Natural killer cell (primary cell): Measurements from ENCODE around the gene POU6F2. TPM values are rescaled to one million over a fixed set of nuclear protein-coding genes. Genes with fewer than 3 reads are reported as not detected.

Experiments used
- ATAC-seq, 3 donors: fragments of 150-1000 bp in 2 of 3; fragments of 200-7000 bp in 1 of 3; cut with Tn5 transposase; 1 replicate in 1 of 3; 2 replicates in 2 of 3; pipeline ENCODE4 v1.10.0; 2021; ENCODE audit warnings: mild to moderate bottlenecking in 2 of 3, moderate library complexity in 2 of 3
- DNase-seq, 2 donors: peaks; one replicate each; pipeline versions ENCODE4 v3.0.0 to v3.0.0-alpha.2; 2013 to 2021; ENCODE audit warnings: mixed read lengths in 1 of 2
- H3K27ac ChIP-seq: one replicate; pipeline ENCODE4 v1.5.1; 2013; ENCODE audit warnings: mild to moderate bottlenecking, low read length
- H3K27me3 ChIP-seq: one replicate; pipeline ENCODE4 v1.6.1; 2013; ENCODE audit warnings: low read length; ENCODE audit not compliant: control insufficient read depth, insufficient read depth
- H3K36me3 ChIP-seq: one replicate; pipeline ENCODE4 v1.6.1; 2013; ENCODE audit warnings: low read length; ENCODE audit not compliant: control insufficient read depth, insufficient read depth
- H3K4me1 ChIP-seq: one replicate; pipeline ENCODE4 v1.6.1; 2013; ENCODE audit warnings: low read length; ENCODE audit not compliant: control insufficient read depth, insufficient read depth
- H3K4me3 ChIP-seq: one replicate; pipeline ENCODE4 v1.5.1; 2013; ENCODE audit warnings: low read length
- H3K9me3 ChIP-seq: one replicate; pipeline ENCODE4 v1.6.1; 2013; ENCODE audit warnings: low read length; ENCODE audit not compliant: control insufficient read depth, insufficient read depth
- H3K27ac Mint-ChIP-seq, 2 donors: one replicate each; pipeline ENCODE4 v1.8.0; 2022; ENCODE audit warnings: mild to moderate bottlenecking in 2 of 2, mixed read lengths in 2 of 2, moderate library complexity in 1 of 2
- H3K27me3 Mint-ChIP-seq, 2 donors: one replicate each; pipeline ENCODE4 v1.8.0; 2022; ENCODE audit warnings: low read depth in 2 of 2, mixed read lengths in 2 of 2
- H3K36me3 Mint-ChIP-seq: one replicate; pipeline ENCODE4 v1.8.0; 2022; ENCODE audit warnings: mixed read lengths
- H3K4me1 Mint-ChIP-seq, 2 donors: one replicate each; pipeline ENCODE4 v1.8.0; 2022; ENCODE audit warnings: mixed read lengths in 2 of 2
- H3K4me3 Mint-ChIP-seq: one replicate; pipeline ENCODE4 v1.8.0; 2022; ENCODE audit warnings: mild to moderate bottlenecking, moderate library complexity, mixed read lengths
- H3K9me3 Mint-ChIP-seq, 2 donors: one replicate each; pipeline ENCODE4 v1.8.0; 2022; ENCODE audit warnings: mixed read lengths in 2 of 2
- WGBS: methylation state at CpG from one replicate; pipeline ENCODE4 v1.1.7; 2013; ENCODE audit warnings: missing lambda C conversion rate; ENCODE audit not compliant: insufficient coverage; 5-methylcytosine and 5-hydroxymethylcytosine counted together
- intact Hi-C: fragments of 100-400 bp; cut with micrococcal nuclease; formaldehyde crosslinking; loops from one replicate; pipeline ENCODE4 v1.14.2; 2022
- total RNA-seq, 4 donors: library from RNA; stranded (reverse); fragments of 120-200 nt in 1 of 4; gene quantifications; one replicate each; pipeline versions ENCODE4 v1.2.3 to v1.2.4, GENCODE V29; 2013 to 2022
- TF ChIP-seq, protein P1 (sequence below): fragments of 200-600 bp; IDR thresholded peaks from one replicate; pipeline ENCODE4 v1.8.0; 2022; ENCODE audit warnings: antibody characterized with exemption

Gene POU6F2
- total RNA-seq, 3 donors from 2014 or later (not counting 1 experiment from before 2014, with no cell fraction given) = 0.28 to 0.29 TPM; not detected in 1

DNA sequence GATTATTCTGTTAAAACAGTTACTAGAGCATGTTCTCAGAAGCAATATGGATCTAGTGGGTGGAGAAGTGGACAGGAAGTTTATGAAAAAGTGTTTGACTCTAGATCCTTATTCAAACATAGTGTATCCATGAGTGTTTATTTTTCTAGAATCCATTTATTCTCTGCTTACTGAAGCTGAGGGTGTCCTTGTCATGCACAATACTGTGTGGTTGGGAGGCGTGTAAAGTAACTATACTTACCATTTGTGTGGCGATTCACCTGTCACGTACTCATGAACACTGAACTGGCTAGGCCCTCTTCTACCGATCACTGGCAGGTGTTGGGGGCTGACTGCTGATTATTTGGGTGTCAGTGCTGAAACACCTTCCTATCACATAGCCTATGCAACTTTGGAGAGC, 74.0 kb downstream of the POU6F2 start:
- intact Hi-C loops = no loop called here
- peaks cover 2 to 5% of the 10 kb centered on the region in 2 donors for H3K9me3 Mint-ChIP-seq

DNA sequence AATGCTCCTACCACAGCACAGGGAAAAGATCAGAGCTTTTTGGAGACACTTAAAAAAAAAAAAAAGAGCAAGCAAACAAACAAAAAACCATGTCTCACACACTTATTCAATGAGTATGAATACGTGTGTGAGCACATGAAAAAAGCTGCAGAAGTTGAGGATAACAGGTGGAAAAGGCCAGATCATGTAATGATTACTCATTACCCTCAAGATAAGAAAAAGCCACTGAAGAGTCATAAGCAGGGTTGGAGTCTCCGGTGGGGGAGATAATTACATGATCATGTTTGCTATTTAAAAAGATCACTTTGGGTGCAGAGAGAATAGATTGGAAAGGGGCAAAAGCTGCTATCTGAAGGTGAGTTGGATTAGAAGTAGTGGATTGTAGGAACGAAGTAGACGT, 77.0 kb downstream of the POU6F2 start:
- no peak overlapping the region for H3K4me3 Mint-ChIP-seq
- Histone ChIP-seq H3K4me1 (no peaks in the 10 kb centered on the region), H3K9me3 (no peaks in the 10 kb centered on the region), H3K36me3 (no peaks in the 10 kb centered on the region), H3K27ac (no peak overlapping the region), H3K27me3 (no peaks in the 10 kb centered on the region), H3K4me3 (no peak overlapping the region)
- no peak overlapping the region for H3K27ac Mint-ChIP-seq
- H3K27me3 Mint-ChIP-seq = peaks cover 6 to 24% of the 10 kb centered on the region in 2 donors
- ATAC-seq (no peak), DNase-seq (no peak)
- WGBS = 93% methylated on average over 3 of the region's 4 CpGs
- TF ChIP-seq, protein P1, sequence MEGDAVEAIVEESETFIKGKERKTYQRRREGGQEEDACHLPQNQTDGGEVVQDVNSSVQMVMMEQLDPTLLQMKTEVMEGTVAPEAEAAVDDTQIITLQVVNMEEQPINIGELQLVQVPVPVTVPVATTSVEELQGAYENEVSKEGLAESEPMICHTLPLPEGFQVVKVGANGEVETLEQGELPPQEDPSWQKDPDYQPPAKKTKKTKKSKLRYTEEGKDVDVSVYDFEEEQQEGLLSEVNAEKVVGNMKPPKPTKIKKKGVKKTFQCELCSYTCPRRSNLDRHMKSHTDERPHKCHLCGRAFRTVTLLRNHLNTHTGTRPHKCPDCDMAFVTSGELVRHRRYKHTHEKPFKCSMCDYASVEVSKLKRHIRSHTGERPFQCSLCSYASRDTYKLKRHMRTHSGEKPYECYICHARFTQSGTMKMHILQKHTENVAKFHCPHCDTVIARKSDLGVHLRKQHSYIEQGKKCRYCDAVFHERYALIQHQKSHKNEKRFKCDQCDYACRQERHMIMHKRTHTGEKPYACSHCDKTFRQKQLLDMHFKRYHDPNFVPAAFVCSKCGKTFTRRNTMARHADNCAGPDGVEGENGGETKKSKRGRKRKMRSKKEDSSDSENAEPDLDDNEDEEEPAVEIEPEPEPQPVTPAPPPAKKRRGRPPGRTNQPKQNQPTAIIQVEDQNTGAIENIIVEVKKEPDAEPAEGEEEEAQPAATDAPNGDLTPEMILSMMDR = no peak
- H3K36me3 Mint-ChIP-seq = no peaks in the 10 kb centered on the region
- no peaks in the 10 kb centered on the region for H3K4me1 Mint-ChIP-seq
- peaks cover 2 to 5% of the 10 kb centered on the region in 2 donors for H3K9me3 Mint-ChIP-seq
- intact Hi-C loops = no loop called here

More for the DNA sequence above, 74.0 kb downstream of the POU6F2 start:
- ATAC-seq (no peak), DNase-seq (no peak)
- Mint-ChIP-seq H3K27ac (no peak overlapping the region), H3K4me1 (no peaks in the 10 kb centered on the region), H3K4me3 (no peak overlapping the region), H3K36me3 (no peaks in the 10 kb centered on the region), H3K27me3 (peaks cover 11 to 16% of the 10 kb centered on the region in 2 donors)
- TF ChIP-seq, protein P1 = no peak
- no peaks in the 10 kb centered on the region for H3K36me3 ChIP-seq
- H3K4me3 ChIP-seq = no peak overlapping the region
- no peaks in the 10 kb centered on the region for H3K27me3 ChIP-seq
- no peaks in the 10 kb centered on the region for H3K4me1 ChIP-seq
- no peaks in the 10 kb centered on the region for H3K9me3 ChIP-seq
- H3K27ac ChIP-seq = no peak overlapping the region
- WGBS = 95% methylated on average over 4 of the region's 4 CpGs

DNA sequence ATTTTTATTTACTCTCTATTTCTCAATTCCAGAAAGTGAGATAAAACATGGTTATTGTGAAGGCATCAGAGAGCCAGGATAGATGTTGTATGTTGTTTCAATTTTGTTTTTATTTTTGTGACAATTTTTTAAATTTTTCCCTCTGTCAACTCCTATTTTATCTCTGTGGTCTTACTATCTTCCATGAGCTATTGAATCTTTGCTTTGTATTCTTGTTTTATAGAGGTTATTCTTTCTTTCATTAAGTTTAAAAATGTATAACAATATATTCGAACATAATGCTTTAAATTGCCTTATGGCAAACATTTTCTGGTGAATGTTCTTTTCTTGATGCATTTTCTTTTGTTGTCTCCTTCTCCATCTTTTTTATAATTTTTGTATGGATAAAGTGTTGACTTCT, 78.4 kb downstream of the POU6F2 start:
- WGBS = no CpG with 5 or more reads among the region's 1 CpG
- H3K9me3 Mint-ChIP-seq = peaks cover 2 to 5% of the 10 kb centered on the region in 2 donors
- H3K36me3 Mint-ChIP-seq = no peaks in the 10 kb centered on the region
- Histone ChIP-seq H3K4me1 (no peaks in the 10 kb centered on the region), H3K9me3 (no peaks in the 10 kb centered on the region), H3K36me3 (no peaks in the 10 kb centered on the region), H3K27ac (no peak overlapping the region), H3K4me3 (no peak overlapping the region), H3K27me3 (no peaks in the 10 kb centered on the region)
- no peak for ATAC-seq
- no peak overlapping the region for H3K4me3 Mint-ChIP-seq
- intact Hi-C loops = no loop called here
- no peaks in the 10 kb centered on the region for H3K4me1 Mint-ChIP-seq
- no peak overlapping the region for H3K27ac Mint-ChIP-seq
- TF ChIP-seq, protein P1 = no peak
- DNase-seq = no peak
- H3K27me3 Mint-ChIP-seq = peaks cover 6 to 16% of the 10 kb centered on the region in 2 donors

DNA sequence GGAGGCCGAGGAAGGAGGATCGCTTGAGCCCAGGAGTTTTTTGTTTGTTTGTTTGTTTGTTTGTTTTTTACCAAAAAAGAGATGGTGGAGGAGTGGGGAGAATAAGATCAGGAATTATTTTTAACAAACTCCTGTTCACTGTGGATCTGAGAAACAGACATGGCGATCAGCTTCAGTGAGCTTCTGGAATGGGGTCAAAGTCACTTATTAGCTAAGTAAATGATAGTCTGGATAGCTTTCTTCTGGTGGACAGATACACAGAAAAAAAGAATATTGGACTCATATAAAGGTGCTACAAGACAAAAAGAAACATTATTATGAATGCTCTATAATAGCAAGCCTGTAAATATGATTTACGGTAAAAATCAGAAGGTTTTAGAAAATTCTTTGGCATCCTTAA, 85.1 kb downstream of the POU6F2 start:
- no peaks in the 10 kb centered on the region for H3K36me3 ChIP-seq
- peaks cover 4 to 16% of the 10 kb centered on the region in 2 donors for H3K27me3 Mint-ChIP-seq
- H3K9me3 Mint-ChIP-seq = peaks cover 0 to 2% of the 10 kb centered on the region in 2 donors
- no peak overlapping the region for H3K4me3 Mint-ChIP-seq
- no peaks in the 10 kb centered on the region for H3K27me3 ChIP-seq
- intact Hi-C loops = no loop called here
- H3K4me3 ChIP-seq = no peak overlapping the region
- no peak overlapping the region for H3K27ac Mint-ChIP-seq
- no peaks in the 10 kb centered on the region for H3K36me3 Mint-ChIP-seq
- WGBS = 99% methylated on average over 4 of the region's 4 CpGs
- H3K4me1 Mint-ChIP-seq = no peaks in the 10 kb centered on the region
- H3K27ac ChIP-seq = no peak overlapping the region
- ATAC-seq (no peak), DNase-seq (no peak)
- H3K9me3 ChIP-seq = no peaks in the 10 kb centered on the region
- TF ChIP-seq, protein P1 = no peak
- H3K4me1 ChIP-seq = no peaks in the 10 kb centered on the region
